Thyroid gland (tissue), 4 donors: ENCODE data around the gene SERF2. TPM values are rescaled to one million over a fixed set of nuclear protein-coding genes. Genes with fewer than 3 reads are reported as not detected.
"Not testable (repeated sequence)": the region's sequence is repeated elsewhere in the genome, so short reads cannot be mapped to it uniquely, and the experiment has no call there.

ENCODE experiments used
- DNase-seq, 2 donors: peaks; one replicate each; pipeline ENCODE4 v3.0.0-alpha.2; 2019
- H3K27ac ChIP-seq, 3 donors: fragments of 200-600 bp; sonication (generic); 1 replicate in 2 of 3; 2 replicates in 1 of 3; pipeline ENCODE4 v1.5.1; 2016 to 2019; ENCODE audit warnings: mild to moderate bottlenecking in 1 of 3, moderate library complexity in 1 of 3
- H3K27me3 ChIP-seq: fragments of 200-600 bp; sonication (generic); one replicate; pipeline ENCODE4 v1.5.1; 2019
- H3K36me3 ChIP-seq, 2 donors: fragments of 200-600 bp; sonication (generic); one replicate each; pipeline ENCODE4 v1.5.1; 2016 to 2019
- H3K4me1 ChIP-seq, 2 donors: fragments of 200-600 bp; sonication (generic); one replicate each; pipeline ENCODE4 v1.5.1; 2017 to 2019
- H3K4me3 ChIP-seq, 3 donors: fragments of 200-600 bp; sonication (generic); replicated peaks in 1 of 3; 1 replicate in 2 of 3; 2 replicates in 1 of 3; pipeline ENCODE4 v1.5.1; 2016; ENCODE audit warnings: mild to moderate bottlenecking in 1 of 3
- H3K9me3 ChIP-seq: fragments of 200-600 bp; sonication (generic); one replicate; pipeline ENCODE4 v1.5.1; 2017
- CTCF ChIP-seq, 6 experiments: fragments of 200-600 bp in 3 of 6; fragments of 450-650 bp in 3 of 6; sonication (generic) in 3 of 6; IDR thresholded peaks; one replicate each; pipeline ENCODE4 v1.5.1; 2016 to 2019; ENCODE audit warnings: antibody characterized with exemption in 6 of 6, mild to moderate bottlenecking in 2 of 6, inconsistent platforms in 1 of 6, moderate library complexity in 1 of 6
- POLR2A ChIP-seq, 2 donors: fragments of 450-650 bp; IDR thresholded peaks; one replicate each; pipeline ENCODE4 v1.6.1; 2017; ENCODE audit warnings: antibody characterized with exemption in 2 of 2, mild to moderate bottlenecking in 2 of 2, moderate library complexity in 1 of 2
- WGBS, 2 donors: methylation state at CpG; one replicate each; pipeline ENCODE4 v1.1.5; 2017; 5-methylcytosine and 5-hydroxymethylcytosine counted together
- intact Hi-C: fragments of 100-400 bp; cut with DNase I; formaldehyde crosslinking; loops from one replicate; pipeline ENCODE4 v1.15.1; 2023
- total RNA-seq, 4 donors: library from RNA; depleted of rRNA; stranded (reverse); fragments of >200 nt; gene quantifications; one replicate each; pipeline ENCODE4 v1.2.3, GENCODE V29; 2016

SERF2 gene
- total RNA-seq, 4 donors from 2014 or later = 331 to 1,163 (median 700) TPM

GRCh38 chr15:43799945-43800285 is 7.8 kb downstream of the SERF2 start, which contains the start of gene SERINC4:
Gene SERINC4, minus strand, starts transcription at chr15:43800220. Its CDS starts 234 bp downstream, at chr15:43799986.
- peaks cover 10 to 11% of the 10 kb centered on the region in 2 donors for H3K36me3 ChIP-seq
- H3K4me3 ChIP-seq = peak within 1 kb of the TSS; percentile 28 to 83 (median 72)
- H3K9me3 ChIP-seq = no peaks in the 10 kb centered on the region
- no peaks in the 10 kb centered on the region for H3K27me3 ChIP-seq
- H3K4me1 ChIP-seq = peaks cover 20 to 40% of the 10 kb centered on the region in 2 donors
- TF ChIP-seq POLR2A (IDR thresholded peaks at IDR 0.05) (no peak), CTCF (IDR thresholded peaks at IDR 0.05) (no peak)
- peak within 1 kb of the TSS; percentile 89 to 100 (median 96) for H3K27ac ChIP-seq
- 97 to 99% methylated on average over 5 to 7 of the region's 8 CpGs for WGBS, 2 donors
- no peak for DNase-seq
- intact Hi-C loops = no loop called here

- Histone ChIP-seq H3K27me3 (no peaks in the 10 kb centered on the region), H3K27ac (peak within 1 kb of the TSS; percentile 89 to 100 (median 96)), H3K4me1 (peaks cover 20 to 34% of the 10 kb centered on the region in 2 donors), H3K9me3 (no peaks in the 10 kb centered on the region), H3K36me3 (peaks cover 14 to 16% of the 10 kb centered on the region in 2 donors), H3K4me3 (peak within 1 kb of the TSS; percentile 28 to 83 (median 72))
- TF ChIP-seq POLR2A (IDR thresholded peaks at IDR 0.05) = peak in 1 of 2 donors; percentile 88
- no peak for TF ChIP-seq CTCF (IDR thresholded peaks at IDR 0.05)
- WGBS, 2 donors = 9 to 10% methylated on average over 35 to 44 of the region's 44 CpGs
- intact Hi-C loops = no loop called here
- DNase-seq = peak; percentile 94
Measured at GRCh38 chr15:43800286-43801141, 8.4 kb downstream of the SERF2 start, which contains the start of gene HYPK. Gene HYPK, plus strand, starts transcription at chr15:43800599. Its CDS starts 24 bp downstream, at chr15:43800623.

GRCh38 chr15:43802676-43803075 is 10.6 kb downstream of the SERF2 start:
- 98% methylated on average over 7 of the region's 7 CpGs for WGBS, 2 donors
- H3K4me3 ChIP-seq, H3K9me3 ChIP-seq, DNase-seq, H3K27me3 ChIP-seq, intact Hi-C loops, H3K27ac ChIP-seq: not testable (repeated sequence)
- Histone ChIP-seq H3K36me3 (peaks cover 34 to 35% of the 10 kb centered on the region in 2 donors), H3K4me1 (peaks cover 20 to 32% of the 10 kb centered on the region in 2 donors)

- DNase-seq = no peak
- H3K4me3 ChIP-seq = no peak overlapping the region
- 96 to 98% methylated on average over 5 of the region's 5 CpGs for WGBS, 2 donors
- intact Hi-C loops = no loop called here
- H3K36me3 ChIP-seq = peaks cover 80 to 82% of the 10 kb centered on the region in 2 donors
- no peaks in the 10 kb centered on the region for H3K27me3 ChIP-seq
- no peaks in the 10 kb centered on the region for H3K9me3 ChIP-seq
- no peaks in the 10 kb centered on the region for H3K4me1 ChIP-seq
- TF ChIP-seq CTCF (IDR thresholded peaks at IDR 0.05) (no peak), POLR2A (IDR thresholded peaks at IDR 0.05) (no peak)
- no peak overlapping the region for H3K27ac ChIP-seq
Measured at GRCh38 chr15:43808435-43808950, 16.4 kb downstream of the SERF2 start.

- TF ChIP-seq CTCF (IDR thresholded peaks at IDR 0.05) = no peak
- Histone ChIP-seq H3K27me3 (no peaks in the 10 kb centered on the region), H3K9me3 (no peaks in the 10 kb centered on the region), H3K27ac (no peak overlapping the region), H3K4me3 (no peak overlapping the region), H3K4me1 (no peaks in the 10 kb centered on the region), H3K36me3 (peaks cover 87 to 88% of the 10 kb centered on the region in 2 donors)
- 84 to 94% methylated on average over 6 of the region's 6 CpGs for WGBS, 2 donors
- intact Hi-C loops = no loop called here
- no peak for DNase-seq
Measured at GRCh38 chr15:43808960-43809678, 17.0 kb downstream of the SERF2 start.

- H3K27ac ChIP-seq, H3K4me1 ChIP-seq, H3K27me3 ChIP-seq, intact Hi-C loops, H3K9me3 ChIP-seq, H3K4me3 ChIP-seq, DNase-seq: not testable (repeated sequence)
- peaks cover 50 to 57% of the 10 kb centered on the region in 2 donors for H3K36me3 ChIP-seq
- WGBS, 2 donors = 95 to 96% methylated on average over 5 of the region's 5 CpGs
Measured at GRCh38 chr15:43815064-43815463, 22.9 kb downstream of the SERF2 start.
